ENCODE results near the gene MBTPS1.

MBTPS1 gene

GRCh38 chr16:84103678-84104077, 13.1 kb downstream of the MBTPS1 start:
- TF ChIP-seq, protein P1, sequence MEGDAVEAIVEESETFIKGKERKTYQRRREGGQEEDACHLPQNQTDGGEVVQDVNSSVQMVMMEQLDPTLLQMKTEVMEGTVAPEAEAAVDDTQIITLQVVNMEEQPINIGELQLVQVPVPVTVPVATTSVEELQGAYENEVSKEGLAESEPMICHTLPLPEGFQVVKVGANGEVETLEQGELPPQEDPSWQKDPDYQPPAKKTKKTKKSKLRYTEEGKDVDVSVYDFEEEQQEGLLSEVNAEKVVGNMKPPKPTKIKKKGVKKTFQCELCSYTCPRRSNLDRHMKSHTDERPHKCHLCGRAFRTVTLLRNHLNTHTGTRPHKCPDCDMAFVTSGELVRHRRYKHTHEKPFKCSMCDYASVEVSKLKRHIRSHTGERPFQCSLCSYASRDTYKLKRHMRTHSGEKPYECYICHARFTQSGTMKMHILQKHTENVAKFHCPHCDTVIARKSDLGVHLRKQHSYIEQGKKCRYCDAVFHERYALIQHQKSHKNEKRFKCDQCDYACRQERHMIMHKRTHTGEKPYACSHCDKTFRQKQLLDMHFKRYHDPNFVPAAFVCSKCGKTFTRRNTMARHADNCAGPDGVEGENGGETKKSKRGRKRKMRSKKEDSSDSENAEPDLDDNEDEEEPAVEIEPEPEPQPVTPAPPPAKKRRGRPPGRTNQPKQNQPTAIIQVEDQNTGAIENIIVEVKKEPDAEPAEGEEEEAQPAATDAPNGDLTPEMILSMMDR (IDR thresholded peaks at IDR 0.05) = no peak
- DNase-seq (ENCODE audit: low spot score) = no peak
- no peak overlapping the region for H3K27ac ChIP-seq

GRCh38 chr16:84098939-84099338, 17.8 kb downstream of the MBTPS1 start:
- Histone ChIP-seq H3K27ac (no peak overlapping the region), H3K4me3 (no peak overlapping the region)
- DNase-seq (ENCODE audit: low spot score) = no peak
- TF ChIP-seq, protein P1 (IDR thresholded peaks at IDR 0.05) = no peak

More at GRCh38 chr16:84103678-84104077, 13.1 kb downstream of the MBTPS1 start:
- H3K4me3 ChIP-seq = no peak overlapping the region

GRCh38 chr16:84096447-84097005, 20.2 kb downstream of the MBTPS1 start:
- no peak overlapping the region for H3K4me3 ChIP-seq
- no peak for DNase-seq (ENCODE audit: low spot score)
- H3K27ac ChIP-seq = no peak overlapping the region
- TF ChIP-seq, protein P1 (IDR thresholded peaks at IDR 0.05) = no peak

- Histone ChIP-seq H3K4me3 (no peak overlapping the region), H3K27ac (no peak overlapping the region)
- no peak for DNase-seq (ENCODE audit: low spot score)
- TF ChIP-seq, protein P1 (IDR thresholded peaks at IDR 0.05) = no peak
Observed at GRCh38 chr16:84095466-84095865, 21.3 kb downstream of the MBTPS1 start.

- no peak for DNase-seq (ENCODE audit: low spot score)
- TF ChIP-seq, protein P1 (IDR thresholded peaks at IDR 0.05) = no peak
- H3K27ac ChIP-seq = no peak overlapping the region
- no peak overlapping the region for H3K4me3 ChIP-seq
Observed at GRCh38 chr16:84093879-84094270, 22.9 kb downstream of the MBTPS1 start.

DNA sequence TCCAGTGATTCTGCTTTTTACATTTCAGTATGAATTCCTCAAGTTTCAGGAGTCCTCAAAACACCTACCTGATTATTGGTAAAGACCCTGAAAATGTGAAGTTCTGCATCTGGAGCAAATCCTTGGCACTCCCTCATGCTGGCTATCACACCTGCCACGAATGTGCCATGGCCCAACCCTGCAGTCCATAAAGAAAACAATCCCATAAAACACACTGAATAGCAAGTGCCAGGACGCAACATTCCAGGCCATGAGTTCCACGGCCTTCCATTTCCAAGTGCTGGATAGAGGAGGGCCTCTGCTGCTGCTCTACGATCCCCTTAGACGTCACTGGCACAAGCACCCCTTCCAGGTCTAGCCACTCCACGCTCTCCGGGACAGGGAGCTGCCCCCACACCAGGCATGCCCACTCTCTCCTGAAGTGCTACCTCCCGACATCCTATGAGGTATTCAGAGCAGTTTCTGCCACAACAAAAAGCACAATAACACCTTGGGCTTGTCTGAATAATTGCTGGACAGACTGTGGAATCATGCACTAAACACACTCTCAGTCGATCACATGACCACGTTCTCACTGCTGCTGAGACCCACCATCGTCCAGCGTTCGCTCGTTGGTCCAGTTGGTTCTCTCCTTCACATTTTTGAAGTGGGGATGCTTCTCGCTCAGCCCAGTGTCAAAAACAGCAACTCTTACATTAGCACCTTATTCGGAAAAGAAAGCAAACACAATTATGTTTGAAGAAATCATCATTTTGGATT, 23.4 kb downstream of the MBTPS1 start:
- no peak for DNase-seq (ENCODE audit: low spot score)
- Histone ChIP-seq H3K27ac (no peak overlapping the region), H3K4me3 (no peak overlapping the region)
- TF ChIP-seq, protein P1 (IDR thresholded peaks at IDR 0.05) = no peak

DNA sequence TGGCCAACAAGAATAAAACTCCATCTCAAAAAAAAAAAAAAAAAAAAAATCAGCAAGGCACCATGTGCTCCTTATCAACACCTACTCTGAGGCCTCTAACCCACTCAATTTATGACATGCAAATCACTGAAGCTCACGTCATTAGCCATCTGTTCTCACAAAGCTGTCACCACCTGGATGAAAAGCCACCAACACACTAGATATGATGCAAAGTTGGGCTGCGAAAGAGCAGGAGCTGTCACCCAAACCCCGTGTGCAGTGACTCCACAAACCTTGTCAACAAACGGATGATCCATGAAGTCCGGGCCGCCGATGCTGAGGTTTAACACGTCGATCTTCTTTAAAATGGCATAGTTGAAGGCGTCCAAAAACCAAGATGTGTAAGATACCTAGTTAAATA, 25.3 kb downstream of the MBTPS1 start:
- DNase-seq (ENCODE audit: low spot score) = no peak
- TF ChIP-seq, protein P1 (IDR thresholded peaks at IDR 0.05) = no peak
- Histone ChIP-seq H3K27ac (no peak overlapping the region), H3K4me3 (no peak overlapping the region)
